Chondrocyte (in vitro differentiated cells): ENCODE data around the gene CD2BP2. TPM values are rescaled to one million over a fixed set of nuclear protein-coding genes. Genes with fewer than 3 reads are reported as not detected.

Experiments
- DNase-seq: peaks from one replicate; pipeline ENCODE4 v3.0.0; 2021; ENCODE audit warnings: mixed read lengths, low spot score
- H3K27ac Mint-ChIP-seq: one replicate; pipeline ENCODE4 v1.8.0; 2021; ENCODE audit warnings: mild to moderate bottlenecking, moderate library complexity, mixed read lengths; ENCODE audit not compliant: unreplicated experiment
- H3K27me3 Mint-ChIP-seq: 2 replicates; pipeline ENCODE4 v1.8.0; 2021; ENCODE audit warnings: low read depth, mixed read lengths
- H3K36me3 Mint-ChIP-seq: 2 replicates; pipeline ENCODE4 v1.8.0; 2021; ENCODE audit warnings: low read depth, mixed read lengths
- H3K4me1 Mint-ChIP-seq: 2 replicates; pipeline ENCODE4 v1.8.0; 2021; ENCODE audit warnings: low read depth, mild to moderate bottlenecking, mixed read lengths
- H3K4me3 Mint-ChIP-seq: one replicate; pipeline ENCODE4 v1.8.0; 2021; ENCODE audit warnings: mild to moderate bottlenecking, moderate library complexity, mixed read lengths; ENCODE audit not compliant: unreplicated experiment
- H3K9me3 Mint-ChIP-seq: 2 replicates; pipeline ENCODE4 v1.8.0; 2021; ENCODE audit warnings: low read depth, mixed read lengths
- CTCF ChIP-seq: fragments of 200-600 bp; sonication (generic); IDR thresholded peaks from 2 replicates; pipeline ENCODE4 v1.5.0; 2021; ENCODE audit warnings: antibody characterized with exemption, mild to moderate bottlenecking, moderate library complexity
- total RNA-seq: library from RNA; stranded (reverse); gene quantifications from 3 replicates; pipeline ENCODE4 v1.2.1, GENCODE V29; 2021

The CD2BP2 gene
- total RNA-seq, 1 donor from 2014 or later, result 55.8 TPM

GRCh38 chr16:30357715-30358576, 2.8 kb upstream of the CD2BP2 start:
- Mint-ChIP-seq H3K4me3 (no peak overlapping the region), H3K4me1 (peaks cover 36% of the 10 kb centered on the region), H3K36me3 (peaks cover 18% of the 10 kb centered on the region), H3K27ac (peak overlapping the region; percentile 41), H3K9me3 (no peaks in the 10 kb centered on the region), H3K27me3 (no peaks in the 10 kb centered on the region)
- no peak for DNase-seq
- TF ChIP-seq CTCF, result no peak

DNA sequence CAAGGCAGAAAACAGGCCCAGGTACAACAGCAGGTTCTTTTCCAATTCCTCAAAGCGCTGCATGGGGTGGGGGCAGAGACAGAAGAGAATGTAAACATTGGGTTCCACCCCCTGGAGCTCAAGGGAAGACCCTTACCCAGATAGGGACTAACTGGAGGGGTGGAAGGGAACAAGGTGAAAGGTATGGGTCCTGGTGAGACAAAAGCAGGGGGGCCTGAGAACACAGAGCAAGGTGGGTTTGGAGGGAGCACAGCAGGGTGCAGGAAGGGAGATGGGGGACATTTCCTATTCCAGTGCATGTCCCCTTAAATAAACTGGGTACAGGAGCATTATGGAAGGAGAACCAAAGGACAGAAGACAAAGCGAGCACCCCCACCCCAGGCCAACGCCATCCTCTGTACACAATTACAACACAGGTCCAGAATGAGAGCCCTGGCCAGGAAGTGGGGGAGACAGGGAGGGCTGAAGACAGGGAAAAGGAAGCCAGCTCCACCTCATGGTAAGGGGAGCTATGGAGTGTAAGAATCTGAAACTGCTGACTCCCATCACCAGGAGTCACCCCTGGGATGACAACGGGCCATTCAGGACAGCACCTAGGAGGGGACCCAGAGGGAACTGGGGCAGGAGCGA, 2.1 kb upstream of the CD2BP2 start:
- Mint-ChIP-seq H3K27me3 (no peaks in the 10 kb centered on the region), H3K36me3 (peaks cover 19% of the 10 kb centered on the region), H3K4me3 (no peak overlapping the region), H3K27ac (peak overlapping the region; percentile 74), H3K4me1 (peaks cover 43% of the 10 kb centered on the region), H3K9me3 (no peaks in the 10 kb centered on the region)
- TF ChIP-seq CTCF, result no peak
- DNase-seq, result no peak

DNA sequence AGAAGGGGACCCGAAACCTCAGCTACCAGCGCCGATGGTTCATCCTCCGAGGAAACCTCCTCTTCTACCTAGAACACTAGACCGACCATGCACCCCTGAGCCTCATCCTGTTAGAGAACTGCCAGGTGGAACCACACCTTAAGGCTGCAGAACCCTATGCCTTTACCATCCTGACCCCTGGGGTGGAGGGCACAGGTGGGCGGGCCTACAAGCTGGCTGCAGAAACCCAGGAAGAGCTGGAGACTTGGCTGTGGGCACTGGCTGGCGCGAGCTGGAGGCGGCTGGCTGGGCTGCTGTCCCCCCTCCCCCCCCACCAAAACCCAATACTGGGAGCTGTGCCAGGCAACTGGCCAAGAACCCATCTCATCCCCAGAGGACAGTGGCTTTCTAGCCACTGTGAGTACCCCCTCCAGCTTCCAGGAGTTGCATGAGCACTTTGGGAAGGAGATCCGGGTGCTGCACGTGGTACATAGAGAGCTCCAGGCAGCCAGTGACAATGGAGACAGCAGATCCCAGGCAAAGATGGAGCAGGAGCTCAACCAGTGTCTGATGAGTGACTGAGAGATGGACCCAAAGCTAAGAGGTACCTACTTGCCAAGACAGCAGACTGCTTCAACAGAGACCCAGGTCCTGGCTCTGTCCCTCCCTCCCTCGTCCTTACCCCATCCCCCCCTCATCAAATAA, 1.4 kb upstream of the CD2BP2 start:
- Mint-ChIP-seq H3K4me1 (peaks cover 50% of the 10 kb centered on the region), H3K9me3 (no peaks in the 10 kb centered on the region), H3K27me3 (no peaks in the 10 kb centered on the region), H3K27ac (peak overlapping the region; percentile 99), H3K4me3 (peak overlapping the region; percentile 91), H3K36me3 (peaks cover 21% of the 10 kb centered on the region)
- no peak for DNase-seq
- no peak for TF ChIP-seq CTCF

- Mint-ChIP-seq H3K27ac (peak overlapping the region; percentile 99), H3K4me3 (peak overlapping the region; percentile 91), H3K27me3 (no peaks in the 10 kb centered on the region), H3K9me3 (no peaks in the 10 kb centered on the region), H3K36me3 (peaks cover 21% of the 10 kb centered on the region), H3K4me1 (peaks cover 50% of the 10 kb centered on the region)
- no peak for TF ChIP-seq CTCF
- DNase-seq, result no peak
Measured at GRCh38 chr16:30355954-30356308, 823 bp upstream of the CD2BP2 start.

DNA sequence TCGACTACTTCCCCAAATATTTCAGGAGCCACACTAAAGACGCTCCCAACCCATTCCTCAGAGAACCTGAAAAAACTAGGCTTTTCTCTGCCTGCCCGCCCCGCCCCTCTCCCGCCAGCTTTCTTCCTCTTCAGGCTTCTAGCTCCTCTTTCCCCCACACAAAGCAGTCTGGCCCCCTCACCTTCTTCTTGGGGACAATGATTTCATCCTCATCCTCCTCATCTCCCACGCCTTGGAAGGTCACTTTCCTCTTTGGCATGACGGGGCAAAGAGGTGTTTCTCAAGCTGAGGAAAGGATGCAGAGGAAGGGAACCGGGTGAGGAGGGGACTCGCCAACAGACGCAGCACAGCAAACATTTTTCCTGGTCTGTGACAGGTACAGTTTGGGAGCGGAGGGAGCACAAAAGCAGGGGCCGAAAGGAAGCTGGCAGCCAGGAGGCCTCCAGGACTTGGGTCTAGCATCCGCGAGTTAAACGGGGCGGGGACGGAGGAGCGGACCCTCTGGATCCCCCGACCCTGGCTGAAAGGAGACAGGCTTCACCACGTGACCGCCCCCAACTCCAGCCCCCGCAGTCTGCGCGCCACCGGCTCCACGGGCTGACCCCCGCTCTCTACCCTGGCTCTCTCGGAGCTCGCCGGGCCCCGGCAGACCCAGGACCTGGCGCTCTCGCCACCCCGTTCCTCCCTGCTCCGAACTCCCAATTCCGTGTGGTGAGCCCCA, 525 bp downstream of the CD2BP2 start:
- TF ChIP-seq CTCF, result no peak
- no peaks in the 10 kb centered on the region for H3K9me3 Mint-ChIP-seq
- H3K4me3 Mint-ChIP-seq, result peak overlapping the region; percentile 91
- peak overlapping the region; percentile 99 for H3K27ac Mint-ChIP-seq
- peak; percentile 29 for DNase-seq
- H3K4me1 Mint-ChIP-seq, result peaks cover 50% of the 10 kb centered on the region
- no peaks in the 10 kb centered on the region for H3K27me3 Mint-ChIP-seq
- H3K36me3 Mint-ChIP-seq, result peaks cover 23% of the 10 kb centered on the region
